HEK293 (cell line): ENCODE measurements around the gene SNAPC2.

Experiments used
- BCL11A ChIP-seq: fragments of 450-650 bp; formaldehyde crosslinking; IDR thresholded peaks from 2 replicates; pipeline ENCODE4 v1.5.1; 2016; ENCODE audit warnings: low read depth, missing biosample characterization, missing genetic modification characterization
- SCRT1 ChIP-seq: fragments of 450-650 bp; formaldehyde crosslinking; IDR thresholded peaks from 2 replicates; pipeline ENCODE4 v1.5.1; 2016; ENCODE audit warnings: missing biosample characterization, missing genetic modification characterization, borderline replicate concordance
- ZBTB8A ChIP-seq: fragments of 450-650 bp; formaldehyde crosslinking; IDR thresholded peaks from 2 replicates; pipeline ENCODE4 v1.5.1; 2016; ENCODE audit warnings: missing biosample characterization, missing genetic modification characterization
- ZFP69B ChIP-seq: fragments of 450-650 bp; formaldehyde crosslinking; IDR thresholded peaks from 2 replicates; pipeline ENCODE4 v1.5.1; 2016; ENCODE audit warnings: missing biosample characterization, missing genetic modification characterization
- ZNF610 ChIP-seq: fragments of 450-650 bp; formaldehyde crosslinking; IDR thresholded peaks from 2 replicates; pipeline ENCODE4 v1.5.1; 2016; ENCODE audit warnings: missing biosample characterization, missing genetic modification characterization, borderline replicate concordance
- ZSCAN30 ChIP-seq: fragments of 450-650 bp; IDR thresholded peaks from 2 replicates; pipeline ENCODE4 v1.5.1; 2018; ENCODE audit warnings: missing biosample characterization, mild to moderate bottlenecking, missing genetic modification characterization, moderate library complexity
- TF ChIP-seq, protein P1 (sequence below): fragments of 450-650 bp; formaldehyde crosslinking; IDR thresholded peaks from 2 replicates; pipeline ENCODE4 v1.5.1; 2016; ENCODE audit warnings: missing biosample characterization, missing genetic modification characterization
- TF ChIP-seq, protein P2 (sequence below): fragments of 450-650 bp; formaldehyde crosslinking; IDR thresholded peaks from 2 replicates; pipeline ENCODE4 v1.5.1; 2016; ENCODE audit warnings: missing biosample characterization, missing genetic modification characterization
- TF ChIP-seq, protein P3 (sequence below): fragments of 450-650 bp; formaldehyde crosslinking; optimal IDR thresholded peaks from 2 replicates; pipeline ENCODE3; 2016; ENCODE audit warnings: missing biosample characterization, mild to moderate bottlenecking, missing genetic modification characterization

DNA sequence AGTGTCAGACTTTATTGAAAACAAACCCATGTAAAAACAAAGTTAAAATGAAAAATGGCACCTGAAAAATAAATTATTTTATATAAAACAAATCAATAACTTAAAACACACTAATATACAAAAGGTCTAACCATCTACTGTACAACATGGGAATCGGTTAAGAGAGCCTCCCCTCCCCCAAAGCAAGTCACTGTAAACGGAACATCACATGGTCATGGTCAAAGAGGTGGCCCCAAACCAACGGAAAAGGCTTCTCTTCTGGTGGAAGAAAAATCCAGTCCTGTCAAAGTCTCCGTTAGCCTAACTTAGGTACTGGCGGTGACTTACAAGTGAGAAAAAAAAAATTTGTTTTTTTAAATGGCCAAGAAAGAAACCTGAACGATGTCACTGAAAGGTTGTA, 39.1 kb downstream of the SNAPC2 start:
- TF ChIP-seq ZSCAN30 (tag by site-specific recombination) (no peak), ZFP69B (tag by site-specific recombination) (no peak), BCL11A (tag by site-specific recombination) (no peak), ZNF610 (no peak), SCRT1 (tag by site-specific recombination) (no peak), ZBTB8A (no peak)
- TF ChIP-seq, protein P1, sequence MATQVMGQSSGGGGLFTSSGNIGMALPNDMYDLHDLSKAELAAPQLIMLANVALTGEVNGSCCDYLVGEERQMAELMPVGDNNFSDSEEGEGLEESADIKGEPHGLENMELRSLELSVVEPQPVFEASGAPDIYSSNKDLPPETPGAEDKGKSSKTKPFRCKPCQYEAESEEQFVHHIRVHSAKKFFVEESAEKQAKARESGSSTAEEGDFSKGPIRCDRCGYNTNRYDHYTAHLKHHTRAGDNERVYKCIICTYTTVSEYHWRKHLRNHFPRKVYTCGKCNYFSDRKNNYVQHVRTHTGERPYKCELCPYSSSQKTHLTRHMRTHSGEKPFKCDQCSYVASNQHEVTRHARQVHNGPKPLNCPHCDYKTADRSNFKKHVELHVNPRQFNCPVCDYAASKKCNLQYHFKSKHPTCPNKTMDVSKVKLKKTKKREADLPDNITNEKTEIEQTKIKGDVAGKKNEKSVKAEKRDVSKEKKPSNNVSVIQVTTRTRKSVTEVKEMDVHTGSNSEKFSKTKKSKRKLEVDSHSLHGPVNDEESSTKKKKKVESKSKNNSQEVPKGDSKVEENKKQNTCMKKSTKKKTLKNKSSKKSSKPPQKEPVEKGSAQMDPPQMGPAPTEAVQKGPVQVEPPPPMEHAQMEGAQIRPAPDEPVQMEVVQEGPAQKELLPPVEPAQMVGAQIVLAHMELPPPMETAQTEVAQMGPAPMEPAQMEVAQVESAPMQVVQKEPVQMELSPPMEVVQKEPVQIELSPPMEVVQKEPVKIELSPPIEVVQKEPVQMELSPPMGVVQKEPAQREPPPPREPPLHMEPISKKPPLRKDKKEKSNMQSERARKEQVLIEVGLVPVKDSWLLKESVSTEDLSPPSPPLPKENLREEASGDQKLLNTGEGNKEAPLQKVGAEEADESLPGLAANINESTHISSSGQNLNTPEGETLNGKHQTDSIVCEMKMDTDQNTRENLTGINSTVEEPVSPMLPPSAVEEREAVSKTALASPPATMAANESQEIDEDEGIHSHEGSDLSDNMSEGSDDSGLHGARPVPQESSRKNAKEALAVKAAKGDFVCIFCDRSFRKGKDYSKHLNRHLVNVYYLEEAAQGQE (tag by site-specific recombination) = no peak
- TF ChIP-seq, protein P2, sequence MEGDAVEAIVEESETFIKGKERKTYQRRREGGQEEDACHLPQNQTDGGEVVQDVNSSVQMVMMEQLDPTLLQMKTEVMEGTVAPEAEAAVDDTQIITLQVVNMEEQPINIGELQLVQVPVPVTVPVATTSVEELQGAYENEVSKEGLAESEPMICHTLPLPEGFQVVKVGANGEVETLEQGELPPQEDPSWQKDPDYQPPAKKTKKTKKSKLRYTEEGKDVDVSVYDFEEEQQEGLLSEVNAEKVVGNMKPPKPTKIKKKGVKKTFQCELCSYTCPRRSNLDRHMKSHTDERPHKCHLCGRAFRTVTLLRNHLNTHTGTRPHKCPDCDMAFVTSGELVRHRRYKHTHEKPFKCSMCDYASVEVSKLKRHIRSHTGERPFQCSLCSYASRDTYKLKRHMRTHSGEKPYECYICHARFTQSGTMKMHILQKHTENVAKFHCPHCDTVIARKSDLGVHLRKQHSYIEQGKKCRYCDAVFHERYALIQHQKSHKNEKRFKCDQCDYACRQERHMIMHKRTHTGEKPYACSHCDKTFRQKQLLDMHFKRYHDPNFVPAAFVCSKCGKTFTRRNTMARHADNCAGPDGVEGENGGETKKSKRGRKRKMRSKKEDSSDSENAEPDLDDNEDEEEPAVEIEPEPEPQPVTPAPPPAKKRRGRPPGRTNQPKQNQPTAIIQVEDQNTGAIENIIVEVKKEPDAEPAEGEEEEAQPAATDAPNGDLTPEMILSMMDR = no peak
- TF ChIP-seq, protein P3, sequence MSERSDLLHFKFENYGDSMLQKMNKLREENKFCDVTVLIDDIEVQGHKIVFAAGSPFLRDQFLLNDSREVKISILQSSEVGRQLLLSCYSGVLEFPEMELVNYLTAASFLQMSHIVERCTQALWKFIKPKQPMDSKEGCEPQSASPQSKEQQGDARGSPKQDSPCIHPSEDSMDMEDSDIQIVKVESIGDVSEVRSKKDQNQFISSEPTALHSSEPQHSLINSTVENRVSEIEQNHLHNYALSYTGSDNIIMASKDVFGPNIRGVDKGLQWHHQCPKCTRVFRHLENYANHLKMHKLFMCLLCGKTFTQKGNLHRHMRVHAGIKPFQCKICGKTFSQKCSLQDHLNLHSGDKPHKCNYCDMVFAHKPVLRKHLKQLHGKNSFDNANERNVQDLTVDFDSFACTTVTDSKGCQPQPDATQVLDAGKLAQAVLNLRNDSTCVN (tag by site-specific recombination) = no peak
